Liver (tissue), 3 donors: ENCODE results near the gene MLLT3.

Experiments used
- CTCF ChIP-seq: fragments of 150-350 bp; IDR thresholded peaks from 2 replicates; pipeline ENCODE4 v1.5.1; 2017; ENCODE audit warnings: improper control_type of control experiment, low read depth, low read length; ENCODE audit not compliant: missing input control
- REST ChIP-seq: IDR thresholded peaks from 2 replicates; pipeline ENCODE4 v1.6.1; 2016; ENCODE audit warnings: antibody characterized with exemption, mild to moderate bottlenecking
- SP1 ChIP-seq: IDR thresholded peaks from 2 replicates; pipeline ENCODE4 v1.6.1; 2018; ENCODE audit warnings: antibody characterized with exemption, mild to moderate bottlenecking
- TAF1 ChIP-seq: conservative IDR thresholded peaks from 2 replicates; pipeline ENCODE4 v1.6.1; 2016; ENCODE audit warnings: antibody characterized with exemption, mild to moderate bottlenecking
- YY1 ChIP-seq: IDR thresholded peaks from 2 replicates; pipeline ENCODE4 v1.6.1; 2016; ENCODE audit warnings: antibody characterized with exemption, mild to moderate bottlenecking
- donor health status: healthy.
- donor health status: healthy.

- TF ChIP-seq REST, result no peak
- TF ChIP-seq SP1, result no peak
- no peak for TF ChIP-seq TAF1
- TF ChIP-seq YY1, result no peak
- no peak for TF ChIP-seq CTCF
These were observed 147.8 kb downstream of the MLLT3 start for GRCh38 chr9:20474496-20474895.
